Endometrial microvascular endothelial cells (primary cell): ENCODE data around the gene WDR81. TPM values are rescaled to one million over a fixed set of nuclear protein-coding genes. Genes with fewer than 3 reads are reported as not detected.
"Not testable (repeated sequence)": the region's sequence is repeated elsewhere in the genome, so short reads cannot be mapped to it uniquely, and the experiment has no call there.

Source experiments
- in situ Hi-C: cut with HindIII; loops from 2 replicates; pipeline ENCODE4 v1.10.0; 2017; ENCODE audit warnings: low sequenced_read_pairs, low pct_unique_long_range_greater_than_20kb; ENCODE audit errors: inconsistent ontology term
- total RNA-seq: library from RNA; depleted of rRNA; stranded (reverse); fragments of >200 nt; gene quantifications from one replicate; pipeline ENCODE4 v1.2.3, GENCODE V29; 2015; ENCODE audit errors: inconsistent ontology term

WDR81 gene
- total RNA-seq, 1 donor from 2014 or later, result 24.2 TPM

- in situ Hi-C loops, result no loop called here
These were observed 21.1 kb downstream of the WDR81 start for GRCh38 chr17:1745513-1746020.

GRCh38 chr17:1746975-1747543 is 22.6 kb downstream of the WDR81 start:
- in situ Hi-C loops, result no loop called here

DNA sequence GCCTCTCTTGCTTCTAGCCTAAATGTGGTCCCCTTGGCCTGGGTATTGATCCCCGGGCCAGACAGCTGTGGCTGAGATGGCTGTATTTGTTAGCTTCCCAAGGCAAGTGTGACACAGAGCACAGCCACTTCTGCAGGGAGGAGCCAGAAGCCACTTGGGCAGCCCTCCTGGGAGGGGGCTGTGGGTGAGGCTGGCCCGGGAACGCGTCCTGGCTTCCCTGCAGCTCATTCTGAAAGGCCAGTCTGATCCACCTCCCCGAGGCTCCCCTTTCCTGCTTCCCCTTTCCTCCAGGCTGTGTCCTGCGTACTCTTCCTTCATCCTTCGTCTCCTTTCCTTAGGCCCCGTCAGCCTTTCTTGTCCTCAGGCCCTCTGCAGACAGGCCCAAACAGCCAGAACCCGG is 26.1 kb downstream of the WDR81 start:
- in situ Hi-C loops, result no loop called here

- in situ Hi-C loops, result no loop called here
These were observed 28.1 kb downstream of the WDR81 start for GRCh38 chr17:1752425-1753262.

DNA sequence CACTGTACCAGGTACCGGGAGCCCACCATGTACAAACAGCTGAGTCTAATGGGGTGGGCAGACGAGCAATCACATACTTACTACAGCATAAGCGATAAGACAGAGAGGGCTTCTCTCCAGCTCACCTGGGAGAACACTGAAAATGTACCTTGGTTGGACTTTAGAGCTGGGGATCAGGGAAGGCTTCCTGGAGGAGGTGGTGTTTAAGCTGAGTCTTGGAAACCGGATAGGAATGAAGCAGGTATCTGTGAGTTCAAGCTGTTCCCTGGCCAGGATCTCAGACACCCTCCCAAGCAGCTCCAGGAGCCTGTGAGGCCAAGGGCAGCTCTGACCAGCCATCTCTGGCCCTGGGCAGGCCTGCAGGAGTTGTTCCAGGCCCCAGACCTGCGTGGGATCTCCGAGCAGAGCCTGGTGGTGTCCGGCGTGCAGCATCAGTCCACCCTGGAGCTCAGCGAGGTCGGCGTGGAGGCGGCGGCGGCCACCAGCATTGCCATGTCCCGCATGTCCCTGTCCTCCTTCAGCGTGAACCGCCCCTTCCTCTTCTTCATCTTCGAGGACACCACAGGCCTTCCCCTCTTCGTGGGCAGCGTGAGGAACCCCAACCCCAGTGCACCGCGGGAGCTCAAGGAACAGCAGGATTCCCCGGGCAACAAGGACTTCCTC is 29.4 kb downstream of the WDR81 start:
- in situ Hi-C loops, result no loop called here

DNA sequence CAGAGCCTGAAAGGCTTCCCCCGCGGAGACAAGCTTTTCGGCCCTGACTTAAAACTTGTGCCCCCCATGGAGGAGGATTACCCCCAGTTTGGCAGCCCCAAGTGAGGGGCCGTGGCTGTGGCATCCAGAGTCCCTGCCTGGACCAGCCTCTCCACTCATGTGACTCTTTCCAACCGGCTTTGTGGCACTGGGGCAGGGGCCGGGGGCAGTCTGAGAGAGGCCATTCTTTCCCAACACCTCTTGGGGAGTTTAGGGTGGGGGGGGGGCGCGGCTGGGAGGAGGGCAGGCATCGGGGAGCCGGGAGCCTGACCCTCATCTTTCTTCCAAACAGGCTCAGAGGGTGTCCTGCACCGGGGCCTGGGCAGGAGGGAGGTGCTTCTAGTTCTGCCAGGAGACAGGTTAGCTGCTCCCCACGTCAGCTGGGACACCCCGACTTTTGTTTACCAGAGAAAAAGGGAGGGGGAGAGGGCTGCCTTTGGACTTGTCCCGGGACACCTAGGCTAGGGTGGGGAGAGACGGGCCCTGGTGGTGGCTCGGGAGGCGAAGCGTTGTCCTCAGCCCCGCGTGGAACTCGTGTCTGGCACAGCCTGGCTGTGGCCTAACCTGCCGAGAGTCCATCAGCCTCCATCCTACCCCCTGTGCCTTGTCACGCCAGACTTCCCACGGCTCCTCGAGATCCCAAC is 30.1 kb downstream of the WDR81 start:
- in situ Hi-C loops, result no loop called here

DNA sequence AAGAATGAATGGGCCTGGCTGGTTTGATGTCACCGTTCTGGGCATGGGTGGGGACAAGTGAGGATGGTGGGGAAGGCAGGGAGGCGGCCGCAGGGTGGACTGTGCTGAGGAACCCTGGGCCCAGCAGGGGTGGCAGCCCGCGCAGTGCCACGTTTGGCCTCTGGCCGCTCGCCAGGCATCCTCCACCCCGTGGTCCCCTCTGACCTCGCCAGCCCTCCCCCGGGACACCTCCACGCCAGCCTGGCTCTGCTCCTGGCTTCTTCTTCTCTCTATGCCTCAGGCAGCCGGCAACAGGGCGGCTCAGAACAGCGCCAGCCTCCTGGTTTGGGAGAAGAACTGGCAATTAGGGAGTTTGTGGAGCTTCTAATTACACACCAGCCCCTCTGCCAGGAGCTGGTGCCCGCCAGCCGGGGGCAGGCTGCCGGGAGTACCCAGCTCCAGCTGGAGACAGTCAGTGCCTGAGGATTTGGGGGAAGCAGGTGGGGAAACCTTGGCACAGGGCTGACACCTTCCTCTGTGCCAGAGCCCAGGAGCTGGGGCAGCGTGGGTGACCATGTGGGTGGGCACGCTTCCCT is 30.8 kb downstream of the WDR81 start:
- in situ Hi-C loops, result no loop called here

- in situ Hi-C loops, result no loop called here
These were observed 31.3 kb downstream of the WDR81 start for GRCh38 chr17:1755827-1756262.

GRCh38 chr17:1758807-1759206 is 34.3 kb downstream of the WDR81 start:
- in situ Hi-C loops, result no loop called here

DNA sequence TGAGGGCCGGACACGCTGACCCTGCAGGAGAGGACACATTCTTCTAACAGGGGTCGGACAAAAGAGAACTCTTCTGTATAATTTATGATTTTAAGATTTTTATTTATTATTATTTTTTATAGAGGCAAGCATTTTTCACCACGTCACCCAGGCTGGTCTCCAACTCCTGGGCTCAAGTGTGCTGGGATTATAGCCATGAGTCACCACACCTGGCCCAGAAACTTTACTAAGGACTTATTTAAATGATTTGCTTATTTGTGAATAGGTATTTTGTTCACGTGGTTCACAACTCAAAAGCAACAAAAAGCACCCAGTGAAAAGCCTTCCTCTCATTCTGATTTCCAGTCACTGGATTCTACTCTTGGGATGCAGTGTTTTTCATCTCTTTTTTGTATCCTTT is 35.0 kb downstream of the WDR81 start:
- in situ Hi-C loops, result no loop called here

DNA sequence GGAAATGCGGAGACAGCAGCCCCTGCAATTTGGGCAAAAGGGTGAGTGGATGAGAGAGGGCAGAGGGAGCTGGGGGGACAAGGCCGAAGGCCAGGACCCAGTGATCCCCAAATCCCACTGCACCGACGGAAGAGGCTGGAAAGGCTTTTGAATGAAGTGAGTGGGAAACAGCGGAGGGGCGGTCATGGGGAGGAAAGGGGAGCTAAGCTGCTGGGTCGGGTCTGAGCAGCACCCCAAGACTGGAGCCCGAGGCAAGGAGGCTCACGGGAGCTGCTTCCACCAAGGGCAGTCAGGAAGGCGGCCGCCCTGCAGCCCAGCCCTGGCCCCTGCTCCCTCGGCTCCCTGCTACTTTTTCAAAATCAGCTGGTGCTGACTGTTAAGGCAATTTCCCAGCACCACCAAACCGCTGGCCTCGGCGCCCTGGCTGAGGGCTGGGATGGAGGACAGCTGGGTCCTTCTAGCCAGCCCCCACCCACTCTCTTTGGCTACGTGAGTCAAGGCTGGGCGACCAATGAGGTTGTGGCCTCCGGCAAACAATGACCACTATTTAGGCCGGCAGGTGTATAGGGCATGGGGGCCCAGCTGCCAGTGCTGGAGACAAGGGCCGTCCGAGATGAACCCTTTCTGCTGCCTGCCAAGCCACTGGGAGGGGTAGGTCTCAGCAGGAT is 37.9 kb downstream of the WDR81 start:
- in situ Hi-C loops, result no loop called here

DNA sequence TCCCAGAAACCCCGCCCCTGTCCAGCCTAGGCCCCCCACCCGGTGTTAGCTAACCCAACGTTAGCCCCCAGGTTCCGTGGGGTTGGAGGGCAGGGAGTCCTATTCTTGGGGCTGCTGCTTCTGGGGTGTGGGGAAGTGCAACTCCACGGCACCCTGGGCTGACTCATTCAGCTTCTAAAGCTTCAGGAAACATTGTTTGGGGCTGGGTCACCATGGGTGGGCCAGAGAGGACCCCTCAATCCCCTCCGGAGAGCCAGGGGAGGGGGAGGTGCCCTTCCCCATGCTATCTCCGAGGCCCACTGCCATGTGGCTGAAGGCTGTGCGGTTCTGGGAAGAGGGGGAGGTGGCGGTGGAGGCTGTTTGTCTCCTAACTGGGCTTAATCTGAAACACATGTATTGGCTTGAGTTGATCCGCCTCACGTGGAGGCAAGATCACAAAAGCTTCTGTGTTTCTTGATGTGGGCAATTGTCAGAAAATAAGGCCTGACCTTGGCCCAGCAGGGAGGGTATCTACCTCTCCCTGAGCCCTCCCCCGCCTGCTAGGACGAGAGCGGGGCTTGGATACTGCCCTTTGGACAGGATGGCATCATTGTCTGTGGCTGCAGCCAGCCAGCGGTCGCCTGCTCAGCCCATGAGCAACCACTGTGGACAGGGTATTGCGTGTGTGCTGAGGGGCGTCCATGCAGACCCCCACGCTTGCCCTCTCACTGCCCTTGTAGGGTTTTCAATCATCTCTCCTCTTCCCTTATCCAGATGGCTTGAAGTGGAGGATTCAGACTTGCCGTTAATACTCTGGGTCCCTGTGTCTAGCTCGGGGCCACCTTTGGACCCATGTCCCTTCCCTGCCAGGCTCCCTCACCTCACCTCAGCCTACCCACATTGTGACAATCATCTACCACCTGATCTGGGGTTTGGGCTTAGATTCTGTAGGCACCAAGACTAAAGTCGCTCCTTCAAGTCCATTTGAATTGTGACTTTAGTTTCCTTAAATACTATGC is 38.7 kb downstream of the WDR81 start:
- in situ Hi-C loops, result no loop called here

DNA sequence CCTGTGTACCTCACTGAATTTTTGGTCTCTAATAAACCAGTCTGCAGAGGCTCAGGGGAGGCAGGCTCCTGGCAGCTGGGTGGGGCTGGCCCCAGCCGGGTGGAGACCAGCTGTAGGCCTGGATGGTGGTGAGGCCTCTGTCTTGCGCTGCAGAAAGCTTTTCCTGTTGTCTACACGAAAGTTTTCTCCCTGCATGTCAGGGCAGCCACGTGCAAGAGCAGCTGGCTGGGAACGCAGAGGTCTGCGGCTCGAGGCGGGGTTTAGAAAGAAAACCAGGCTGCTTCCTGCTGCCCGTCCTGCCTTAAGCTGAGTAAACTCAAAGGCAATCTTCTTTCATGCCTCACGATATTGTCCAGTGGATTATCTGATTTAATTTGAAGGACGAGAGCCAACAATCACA is 39.8 kb downstream of the WDR81 start:
- in situ Hi-C loops, result no loop called here

GRCh38 chr17:1764705-1765104 is 40.2 kb downstream of the WDR81 start:
- in situ Hi-C loops, result not testable (repeated sequence)

DNA sequence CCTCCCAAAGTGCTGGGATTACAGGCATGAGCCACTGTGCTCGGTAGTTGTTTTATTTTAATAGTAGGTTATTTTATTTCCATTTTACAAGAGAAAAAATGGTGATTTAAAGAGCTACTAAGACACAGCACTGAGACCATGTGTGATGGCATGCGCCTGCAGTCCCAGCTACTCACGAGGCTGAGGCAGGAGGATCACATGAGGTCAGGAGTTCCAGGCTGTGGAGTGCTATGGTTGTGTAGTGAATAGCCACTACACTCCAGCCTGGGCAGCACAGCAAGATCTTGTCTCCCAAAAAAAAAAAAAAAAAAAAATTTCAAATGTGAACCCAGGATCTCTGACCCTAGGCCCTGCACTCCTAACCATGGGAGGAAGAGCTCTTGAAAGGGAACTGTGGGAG is 41.1 kb downstream of the WDR81 start:
- in situ Hi-C loops, result no loop called here

DNA sequence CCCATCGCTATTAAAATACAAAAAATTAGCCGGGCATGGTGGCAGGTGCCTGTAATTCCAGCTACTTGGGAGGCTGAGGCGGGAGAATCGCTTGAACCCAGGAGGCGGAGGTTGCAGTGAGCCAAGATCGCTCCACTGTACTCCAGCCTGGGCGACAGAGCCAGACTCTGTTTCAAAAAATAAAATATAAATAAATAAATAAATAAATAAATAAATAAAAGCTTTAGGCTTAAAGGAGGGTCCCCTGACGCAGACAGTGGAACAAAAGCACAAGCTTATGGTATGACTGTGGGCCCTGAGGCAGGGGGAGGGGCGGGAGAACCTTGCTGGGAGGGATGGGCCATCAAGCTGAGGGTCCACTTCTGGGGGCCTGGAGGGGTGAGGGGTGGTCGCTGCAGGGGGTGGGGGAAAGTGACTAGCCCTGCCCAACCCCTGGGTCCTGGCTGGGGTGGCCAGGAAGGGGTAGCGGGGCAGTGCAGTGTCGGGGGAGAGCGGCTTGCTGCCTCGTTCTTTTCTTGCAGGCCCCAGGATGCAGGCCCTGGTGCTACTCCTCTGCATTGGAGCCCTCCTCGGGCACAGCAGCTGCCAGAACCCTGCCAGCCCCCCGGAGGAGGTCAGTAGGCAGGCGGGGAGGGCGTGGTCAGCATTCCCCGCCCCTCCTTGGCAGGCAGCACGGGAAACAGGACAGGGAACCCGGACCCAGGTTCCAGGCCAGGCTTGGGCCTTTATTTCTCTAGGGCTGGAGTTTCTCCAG is 42.1 kb downstream of the WDR81 start:
- in situ Hi-C loops, result no loop called here

DNA sequence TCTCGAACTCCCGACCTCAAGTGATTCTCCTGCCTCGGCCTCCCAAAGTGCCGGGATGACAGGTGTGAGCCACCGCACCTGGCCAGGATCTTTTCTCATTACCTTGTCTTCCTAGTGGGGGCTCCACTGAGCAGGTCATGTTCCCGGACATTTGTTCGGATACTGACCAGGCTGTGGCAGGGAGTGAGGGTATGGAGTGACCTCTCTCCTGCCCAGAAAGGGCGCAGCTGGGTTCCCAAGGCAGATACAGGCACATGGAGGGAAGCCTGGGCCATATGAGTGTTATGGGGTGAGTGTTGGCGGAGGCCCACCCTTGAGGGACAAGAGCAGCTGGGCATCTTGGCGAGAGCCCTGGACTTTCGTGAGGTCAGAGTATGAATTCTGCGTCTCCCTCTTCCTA is 42.9 kb downstream of the WDR81 start:
- in situ Hi-C loops, result no loop called here
